HUES48 (cell line): ENCODE measurements around the gene PGM2L1.

ENCODE experiments used
- H3K27ac ChIP-seq: one replicate; pipeline ENCODE4 v1.7.0; 2013; ENCODE audit warnings: low read depth, low read length, inconsistent platforms
- H3K27me3 ChIP-seq: 2 replicates; pipeline ENCODE4 v1.6.1; 2013; ENCODE audit warnings: mild to moderate bottlenecking, low read length; ENCODE audit not compliant: control insufficient read depth, insufficient read depth
- H3K36me3 ChIP-seq: 2 replicates; pipeline ENCODE4 v1.6.1; 2013; ENCODE audit warnings: low read length; ENCODE audit not compliant: control insufficient read depth, insufficient read depth
- H3K4me1 ChIP-seq: 2 replicates; pipeline ENCODE4 v1.6.1; 2013; ENCODE audit warnings: mild to moderate bottlenecking, low read length; ENCODE audit not compliant: control insufficient read depth, insufficient read depth
- H3K4me3 ChIP-seq: 2 replicates; pipeline ENCODE4 v1.5.1; 2013; ENCODE audit warnings: mild to moderate bottlenecking, low read depth, low read length
- H3K9ac ChIP-seq: 2 replicates; pipeline ENCODE4 v1.6.1; 2013; ENCODE audit warnings: mild to moderate bottlenecking, low read depth, low read length, moderate library complexity
- H3K9me3 ChIP-seq: 2 replicates; pipeline ENCODE4 v1.6.1; 2013; ENCODE audit warnings: low read length; ENCODE audit not compliant: control insufficient read depth, insufficient read depth

The PGM2L1 gene

GRCh38 chr11:74397501-74398243 lies 561 bp downstream of the PGM2L1 start:
- Histone ChIP-seq H3K36me3 (no peaks in the 10 kb centered on the region), H3K4me1 (peaks cover 13% of the 10 kb centered on the region), H3K4me3 (peak overlapping the region; percentile 95), H3K9me3 (no peaks in the 10 kb centered on the region), H3K9ac (peak overlapping the region; percentile 13), H3K27me3 (no peaks in the 10 kb centered on the region), H3K27ac (peak overlapping the region; percentile 42)

- Histone ChIP-seq H3K27me3 (no peaks in the 10 kb centered on the region), H3K9me3 (no peaks in the 10 kb centered on the region), H3K9ac (no peak overlapping the region), H3K4me3 (no peak overlapping the region), H3K27ac (no peak overlapping the region), H3K36me3 (no peaks in the 10 kb centered on the region), H3K4me1 (peaks cover 18% of the 10 kb centered on the region)
Observed at GRCh38 chr11:74392256-74392655, 6.0 kb downstream of the PGM2L1 start.

- no peak overlapping the region for H3K27ac ChIP-seq
- no peaks in the 10 kb centered on the region for H3K36me3 ChIP-seq
- no peaks in the 10 kb centered on the region for H3K27me3 ChIP-seq
- H3K4me3 ChIP-seq: no peak overlapping the region
- H3K9me3 ChIP-seq: no peaks in the 10 kb centered on the region
- H3K4me1 ChIP-seq: peaks cover 20% of the 10 kb centered on the region
- no peak overlapping the region for H3K9ac ChIP-seq
Observed at GRCh38 chr11:74391193-74391592, 7.0 kb downstream of the PGM2L1 start.

GRCh38 chr11:74390697-74391096 lies 7.5 kb downstream of the PGM2L1 start:
- Histone ChIP-seq H3K4me1 (peaks cover 20% of the 10 kb centered on the region), H3K36me3 (no peaks in the 10 kb centered on the region), H3K9me3 (no peaks in the 10 kb centered on the region), H3K9ac (no peak overlapping the region), H3K4me3 (no peak overlapping the region), H3K27me3 (no peaks in the 10 kb centered on the region), H3K27ac (no peak overlapping the region)

GRCh38 chr11:74388678-74389327 lies 9.4 kb downstream of the PGM2L1 start:
- Histone ChIP-seq H3K4me1 (peaks cover 25% of the 10 kb centered on the region), H3K9ac (no peak overlapping the region), H3K9me3 (no peaks in the 10 kb centered on the region), H3K36me3 (no peaks in the 10 kb centered on the region), H3K27me3 (no peaks in the 10 kb centered on the region), H3K4me3 (no peak overlapping the region; the same call in 1 of the 2 replicates), H3K27ac (no peak overlapping the region)

- Histone ChIP-seq H3K9me3 (no peaks in the 10 kb centered on the region), H3K36me3 (no peaks in the 10 kb centered on the region), H3K4me1 (peaks cover 25% of the 10 kb centered on the region), H3K9ac (no peak overlapping the region), H3K27me3 (no peaks in the 10 kb centered on the region), H3K4me3 (no peak overlapping the region), H3K27ac (no peak overlapping the region)
Observed at GRCh38 chr11:74384641-74385040, 13.6 kb downstream of the PGM2L1 start.

GRCh38 chr11:74380746-74381439 lies 17.3 kb downstream of the PGM2L1 start:
- no peaks in the 10 kb centered on the region for H3K36me3 ChIP-seq
- no peaks in the 10 kb centered on the region for H3K9me3 ChIP-seq
- no peak overlapping the region for H3K4me3 ChIP-seq
- H3K27me3 ChIP-seq: no peaks in the 10 kb centered on the region
- H3K4me1 ChIP-seq: peaks cover 5% of the 10 kb centered on the region; the same call in 1 of the 2 replicates
- H3K9ac ChIP-seq: no peak overlapping the region
- no peak overlapping the region for H3K27ac ChIP-seq

GRCh38 chr11:74377689-74378088 lies 20.5 kb downstream of the PGM2L1 start:
- Histone ChIP-seq H3K36me3 (0 out of 2 replicates have a peak, but pooled peaks cover 9% of the 10 kb centered on the region), H3K27ac (no peak overlapping the region), H3K9ac (no peak overlapping the region), H3K27me3 (no peaks in the 10 kb centered on the region), H3K4me1 (0 out of 2 replicates have a peak, but pooled peaks cover 4% of the 10 kb centered on the region), H3K9me3 (no peaks in the 10 kb centered on the region), H3K4me3 (no peak overlapping the region)

- Histone ChIP-seq H3K9me3 (no peaks in the 10 kb centered on the region), H3K4me3 (no peak overlapping the region), H3K9ac (no peak overlapping the region), H3K4me1 (0 out of 2 replicates have a peak, but pooled peaks cover 4% of the 10 kb centered on the region), H3K36me3 (peaks cover 29% of the 10 kb centered on the region; the same call in 1 of the 2 replicates), H3K27ac (no peak overlapping the region), H3K27me3 (no peaks in the 10 kb centered on the region)
Observed at GRCh38 chr11:74373382-74373781, 24.9 kb downstream of the PGM2L1 start.

GRCh38 chr11:74371269-74372052 lies 26.8 kb downstream of the PGM2L1 start:
- Histone ChIP-seq H3K4me3 (no peak overlapping the region), H3K9me3 (peaks cover 4% of the 10 kb centered on the region; the same call in 1 of the 2 replicates), H3K4me1 (peaks cover 4% of the 10 kb centered on the region; the same call in 1 of the 2 replicates), H3K36me3 (peaks cover 48% of the 10 kb centered on the region), H3K9ac (no peak overlapping the region), H3K27me3 (no peaks in the 10 kb centered on the region), H3K27ac (no peak overlapping the region)
